SIG-M5 treated with dmso at 0.1 percent for 504 hours (cell line): ENCODE data around the gene ACY1.

Experiments
- DNase-seq: peaks from one replicate; lab custom pipeline; 2025; ENCODE audit not compliant: unreplicated experiment; lab: John Stamatoyannopoulos, UW

ACY1 gene

DNA sequence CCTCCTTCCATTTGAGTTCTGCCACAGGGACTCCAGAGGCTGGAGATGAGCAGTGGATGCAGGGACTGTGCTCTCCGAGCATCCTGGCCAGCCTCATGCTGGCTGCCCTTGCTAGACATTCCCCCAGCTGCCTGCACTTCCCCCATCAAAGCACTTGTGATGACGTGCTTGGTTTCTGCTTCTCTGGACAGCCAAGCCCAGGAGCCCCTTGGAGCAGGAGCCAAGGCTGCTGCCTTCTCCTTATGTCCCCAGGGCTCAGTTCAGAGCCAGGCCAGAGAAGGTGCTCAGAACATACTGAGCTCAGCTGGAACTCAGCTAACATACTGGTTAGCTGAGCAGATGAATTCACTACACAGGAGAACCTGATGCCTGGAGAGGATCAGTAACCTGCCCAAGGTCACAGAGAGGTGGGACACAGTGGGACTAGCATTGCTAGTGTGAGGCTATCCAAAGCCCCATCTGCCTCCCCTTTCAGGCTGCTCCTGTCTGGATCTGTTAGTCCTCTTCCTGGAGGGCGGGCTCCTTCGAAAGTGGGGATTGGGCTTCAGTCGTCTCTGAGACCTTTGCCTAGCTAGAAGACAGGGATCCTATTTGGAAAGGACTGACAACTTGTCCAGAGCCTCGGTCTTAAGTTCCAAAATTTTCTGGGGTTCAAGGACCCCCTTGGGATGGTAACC, 20.3 kb upstream of the ACY1 start:
- DNase-seq = no peak

GRCh38 chr3:51963951-51964451, 19.3 kb upstream of the ACY1 start:
- no peak for DNase-seq

GRCh38 chr3:51964521-51964920, 18.8 kb upstream of the ACY1 start:
- no peak for DNase-seq

DNA sequence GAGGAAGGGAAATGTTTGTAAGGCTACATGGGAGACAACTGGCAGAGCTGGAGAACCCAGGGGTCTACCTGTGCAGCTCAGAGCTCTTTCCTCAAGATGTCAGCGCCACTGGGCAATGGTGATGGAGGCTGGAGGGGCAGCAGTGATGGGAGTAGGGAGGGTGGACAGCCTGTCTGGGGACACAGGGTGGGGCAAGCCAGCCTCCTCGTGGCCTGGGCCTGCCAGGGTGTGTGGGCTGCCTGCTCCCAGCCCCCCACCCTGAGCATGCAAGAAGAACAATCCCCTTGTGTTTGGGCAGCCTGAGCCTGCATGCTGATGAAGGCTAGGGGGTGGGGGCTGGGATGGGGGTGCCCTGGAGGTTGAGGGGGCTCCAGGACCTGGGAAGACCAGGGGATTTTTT, 17.3 kb upstream of the ACY1 start:
- no peak for DNase-seq

DNA sequence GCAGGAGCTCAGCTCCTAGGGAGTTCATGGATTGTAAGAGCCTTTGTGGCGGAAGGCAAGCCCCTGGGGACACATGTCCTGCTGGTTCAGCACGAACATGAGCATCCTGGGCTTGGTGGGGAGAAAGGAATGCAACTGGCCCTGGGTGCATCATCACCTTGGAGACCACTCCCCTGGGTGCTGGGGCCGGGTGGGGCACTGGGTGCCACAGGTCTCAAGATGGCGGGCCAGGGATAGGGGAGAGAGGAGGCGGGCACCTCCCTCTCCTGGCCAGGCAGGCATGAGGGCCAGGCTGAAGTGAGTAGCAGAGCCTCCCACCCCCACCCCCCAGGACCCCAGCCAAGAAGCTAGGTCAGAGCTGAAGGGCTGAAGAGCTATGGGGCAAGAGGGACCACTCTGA, 16.8 kb upstream of the ACY1 start:
- DNase-seq = no peak

DNA sequence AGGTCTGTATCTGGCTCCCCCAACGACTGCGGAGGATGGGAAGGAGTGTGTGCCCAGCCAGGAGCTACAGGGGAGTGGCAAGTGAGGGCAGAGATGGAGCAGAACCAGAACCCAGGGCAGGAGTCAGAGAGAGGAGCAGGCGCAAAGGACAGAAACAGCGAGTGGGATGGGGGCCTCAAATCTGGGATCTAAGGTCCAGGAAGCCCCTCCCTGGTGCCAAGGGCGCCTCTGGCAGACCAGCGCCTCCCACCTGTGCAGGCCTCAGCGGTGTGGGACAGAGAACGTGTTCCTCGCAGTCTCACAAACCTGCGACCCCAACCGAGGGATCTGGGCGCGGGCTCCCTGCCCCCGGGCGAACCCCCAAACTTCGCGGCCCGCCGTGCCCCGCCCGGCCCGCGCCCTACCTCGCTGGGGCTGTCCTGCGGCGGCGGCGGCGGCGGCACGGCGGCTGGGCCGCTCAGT, 16.4 kb upstream of the ACY1 start:
- DNase-seq = no peak

DNA sequence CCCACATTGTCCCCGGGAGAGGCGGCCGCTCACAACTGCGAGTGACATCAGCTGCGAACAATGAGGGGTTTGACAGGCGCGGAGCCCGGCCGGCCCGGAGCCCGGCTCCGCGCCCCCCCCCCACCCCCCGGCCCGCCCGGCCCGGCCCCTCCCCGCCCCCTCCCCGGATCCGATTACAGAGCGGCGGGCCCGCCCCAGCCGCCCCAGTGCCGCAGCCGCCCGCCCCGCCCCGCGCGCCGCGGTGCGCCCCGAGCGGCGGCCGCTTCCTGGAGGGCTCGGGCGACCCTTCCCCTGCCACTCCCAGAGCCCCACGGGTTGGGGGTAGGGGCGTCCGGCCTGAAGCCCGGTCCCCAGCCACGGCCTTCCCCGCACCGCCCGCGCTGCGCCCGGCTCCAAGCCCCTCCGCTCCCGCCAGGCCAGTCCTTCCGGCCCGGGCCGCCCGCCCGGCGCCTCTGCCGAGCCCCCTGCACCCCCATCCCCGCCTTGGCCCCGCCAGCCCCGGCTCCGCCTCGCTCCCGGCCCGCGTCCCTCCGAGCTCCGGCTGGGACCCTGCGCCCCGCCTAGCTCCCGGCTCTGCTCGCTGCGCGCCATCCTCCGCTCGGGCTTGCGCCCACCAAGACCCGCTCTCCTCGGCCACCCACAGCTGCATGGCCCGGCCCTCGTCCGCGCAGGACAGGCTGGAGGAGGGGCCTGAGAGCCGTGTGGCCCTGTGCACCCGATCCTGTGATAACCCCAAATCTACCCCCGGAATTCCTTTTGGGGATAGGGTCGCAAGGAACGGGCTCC, 15.8 kb upstream of the ACY1 start, which contains the start of gene PCBP4:
PCBP4 (minus strand) TSS at position 71 of the 786 bp plus-strand sequence. CDS start 6,214 bp downstream, outside the sequence.
- no peak for DNase-seq

DNA sequence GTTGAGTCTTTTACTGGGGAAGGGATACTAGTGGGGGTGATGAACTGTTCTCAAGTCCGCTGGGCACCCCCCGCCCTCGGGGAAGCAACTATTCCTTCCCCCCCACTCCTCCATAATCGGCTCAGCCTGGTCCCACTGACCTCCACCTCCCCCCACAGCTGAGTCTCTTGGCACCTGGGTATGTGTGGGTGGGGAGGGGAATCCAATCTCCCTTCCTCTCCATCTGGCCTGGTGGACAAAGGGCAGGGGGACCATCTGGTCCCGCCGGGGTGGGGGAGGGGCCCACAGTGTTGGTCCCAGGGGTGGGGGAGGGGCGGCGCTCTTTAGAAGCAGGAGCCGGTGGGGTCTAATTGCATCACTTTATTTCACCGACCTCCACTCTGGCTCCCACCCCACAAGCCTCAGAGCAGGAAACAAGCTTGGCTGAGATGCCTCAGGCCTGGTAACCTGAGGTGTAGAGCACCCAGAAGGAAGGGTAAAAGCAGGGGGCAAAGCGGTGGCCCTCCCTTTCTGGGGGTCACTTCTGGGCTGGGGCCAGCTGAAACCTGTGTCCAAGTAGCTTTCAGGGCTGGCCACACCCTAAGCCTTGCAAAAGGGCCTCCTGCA, 15.1 kb upstream of the ACY1 start:
- no peak for DNase-seq

DNA sequence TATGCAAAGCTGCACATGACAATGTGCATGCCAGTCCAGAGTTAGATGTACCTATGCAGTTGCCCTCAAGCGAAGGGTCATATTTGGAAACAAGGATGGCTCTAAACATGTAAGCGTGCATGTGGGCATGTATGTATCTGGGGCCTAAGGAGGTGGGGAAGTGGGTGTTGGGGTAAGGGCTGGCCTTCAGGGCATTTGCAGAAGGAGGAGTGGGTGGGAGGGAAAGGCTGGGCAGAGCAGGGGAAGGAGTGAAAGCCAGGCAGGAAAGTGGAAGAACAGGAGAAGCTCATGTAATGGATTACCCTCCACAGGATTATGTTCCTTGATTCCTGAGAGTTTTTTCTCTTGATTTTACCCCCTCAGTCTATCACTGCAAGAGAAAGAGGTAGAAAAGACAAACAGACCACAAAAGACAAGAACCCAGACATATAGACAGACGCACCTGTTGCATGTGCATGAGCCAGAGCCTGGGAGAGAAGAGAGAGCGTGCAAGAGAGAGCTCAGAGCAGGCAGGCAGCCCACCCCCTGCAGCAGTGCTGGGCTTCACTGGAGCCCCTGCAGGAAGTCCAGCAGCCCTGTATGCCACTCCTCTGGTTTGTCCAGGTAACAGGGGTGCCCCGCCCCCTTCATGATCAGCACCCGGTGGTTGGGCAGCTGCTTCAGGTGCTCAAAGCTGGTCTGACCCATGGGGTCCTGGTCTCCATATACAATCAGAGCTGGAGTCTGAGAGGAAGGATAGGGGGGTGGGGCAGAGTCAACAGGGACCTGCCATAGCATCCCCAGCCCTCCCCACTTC, 14.3 kb upstream of the ACY1 start:
- no peak for DNase-seq

DNA sequence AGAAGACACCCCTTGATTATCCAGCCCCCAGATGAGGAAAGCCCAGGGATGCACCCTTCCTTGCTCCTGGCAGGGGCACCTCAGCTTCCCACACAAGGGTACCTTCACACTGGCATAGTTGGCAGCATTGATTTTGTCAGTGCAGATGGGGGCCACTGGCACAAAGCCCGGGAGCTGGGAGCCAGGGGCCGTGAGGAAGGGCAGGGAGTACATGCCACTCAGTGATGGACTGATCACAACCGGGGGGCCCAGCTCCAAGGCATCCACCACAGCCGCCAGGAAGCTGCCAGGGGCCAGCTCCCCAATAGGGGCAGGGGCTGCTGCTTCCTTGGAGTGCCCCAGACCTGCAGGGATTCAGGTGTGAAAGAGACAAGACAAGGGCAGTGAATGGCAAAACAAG, 13.5 kb upstream of the ACY1 start:
- DNase-seq = no peak

- no peak for DNase-seq
Observed at GRCh38 chr3:51970606-51971300, 12.6 kb upstream of the ACY1 start.

GRCh38 chr3:51971350-51971749, 12.0 kb upstream of the ACY1 start:
- no peak for DNase-seq

- no peak for DNase-seq
Observed at GRCh38 chr3:51974277-51974962, 8.9 kb upstream of the ACY1 start.

DNA sequence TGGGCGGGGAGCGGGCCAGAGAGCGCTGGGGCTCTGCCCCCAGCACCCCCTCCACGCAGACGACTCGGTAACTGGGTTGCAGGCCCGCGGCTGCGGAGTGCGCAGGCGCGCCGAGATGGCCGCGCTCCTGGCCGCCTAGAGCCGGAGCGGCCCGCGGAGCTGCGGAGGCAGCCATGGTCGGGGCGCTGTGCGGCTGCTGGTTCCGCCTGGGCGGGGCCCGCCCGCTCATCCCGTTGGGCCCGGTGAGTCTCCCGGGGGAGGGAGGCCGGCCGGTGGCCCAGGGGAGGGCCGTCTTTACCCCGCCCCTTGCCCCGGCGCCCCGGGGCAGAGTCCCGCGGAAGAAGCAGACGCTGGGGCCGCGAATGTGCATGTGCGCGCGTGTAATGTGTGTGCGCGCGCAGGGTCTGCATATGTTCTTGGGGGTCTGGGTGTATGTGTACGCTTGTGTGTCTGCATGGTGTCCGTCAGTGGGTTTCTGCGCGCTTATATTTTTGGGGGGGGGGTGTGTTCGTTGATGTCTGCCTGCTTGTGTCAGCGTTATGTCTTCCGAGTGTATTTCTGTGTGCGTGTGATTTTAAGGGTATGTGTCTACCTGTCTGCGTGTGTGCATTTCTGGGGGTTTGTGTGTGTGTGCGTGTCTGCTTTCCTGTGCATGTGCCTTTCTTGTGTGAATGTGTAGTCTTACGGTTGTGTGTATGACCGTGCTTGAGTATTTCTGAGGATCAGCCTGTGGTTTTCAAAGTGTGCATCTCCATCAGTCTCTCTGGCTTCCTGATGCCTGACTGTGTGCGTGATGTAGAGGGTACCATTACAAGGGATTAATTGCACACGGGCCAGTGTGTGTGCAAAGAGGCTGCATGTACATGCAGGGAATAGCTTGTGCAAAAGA, 8.1 kb upstream of the ACY1 start, which contains the start of gene ABHD14A:
ABHD14A (plus strand) TSS at position 102 of the 889 bp plus-strand sequence; CDS start at position 174, 72 bp downstream.
- DNase-seq = peak; percentile 59

DNA sequence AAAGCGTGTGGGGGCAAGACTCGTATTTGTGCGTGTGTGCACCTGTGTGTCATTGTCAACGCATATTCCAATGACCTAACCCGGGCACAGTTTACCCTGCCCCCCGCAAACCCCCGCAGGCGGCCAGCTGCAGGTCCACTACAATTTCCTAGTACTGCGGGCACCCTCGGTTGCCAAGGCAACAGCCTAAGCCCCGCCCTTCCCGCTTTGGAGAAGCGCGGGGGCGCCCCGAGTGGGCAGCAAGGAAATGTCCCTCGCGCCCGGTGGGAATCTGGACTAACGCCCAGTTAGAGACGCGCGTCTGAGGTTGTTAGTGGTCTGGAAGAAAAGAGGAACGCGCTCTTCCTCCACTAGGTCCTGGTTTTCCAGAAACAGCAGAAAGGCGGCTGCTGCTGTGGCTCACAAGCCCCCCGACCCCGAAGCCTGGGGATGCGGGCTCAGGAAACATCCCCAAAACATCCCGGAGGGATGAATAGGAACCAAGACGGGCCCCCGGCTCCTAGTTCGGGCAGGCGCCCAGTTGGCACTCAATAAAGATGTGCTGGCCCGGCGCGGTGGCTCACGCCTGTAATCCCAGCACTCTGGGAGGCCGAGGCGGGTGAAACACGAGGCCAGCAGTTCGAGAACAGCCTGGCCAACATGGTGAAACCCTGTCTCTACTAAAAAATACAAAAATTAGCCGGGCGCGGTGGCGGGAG, 7.3 kb upstream of the ACY1 start:
- no peak for DNase-seq

- DNase-seq = no peak
Observed at GRCh38 chr3:51977446-51978142, 5.7 kb upstream of the ACY1 start.

DNA sequence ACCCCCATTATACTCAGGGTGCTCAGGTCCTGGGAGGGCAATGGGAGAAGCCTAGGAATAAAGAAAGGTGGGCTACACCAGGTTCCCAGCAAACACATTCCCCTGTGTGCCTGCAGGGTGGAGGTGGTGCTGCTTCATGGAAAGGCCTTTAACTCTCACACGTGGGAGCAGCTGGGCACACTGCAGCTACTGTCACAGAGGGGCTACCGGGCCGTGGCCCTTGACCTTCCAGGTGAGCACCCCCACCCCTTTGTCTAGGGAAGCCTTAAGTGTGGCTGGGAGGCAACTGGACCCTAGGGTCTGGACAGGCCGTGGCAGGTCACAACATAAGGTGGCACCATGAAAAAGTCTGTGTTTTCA, 5.2 kb upstream of the ACY1 start:
- DNase-seq = no peak

DNA sequence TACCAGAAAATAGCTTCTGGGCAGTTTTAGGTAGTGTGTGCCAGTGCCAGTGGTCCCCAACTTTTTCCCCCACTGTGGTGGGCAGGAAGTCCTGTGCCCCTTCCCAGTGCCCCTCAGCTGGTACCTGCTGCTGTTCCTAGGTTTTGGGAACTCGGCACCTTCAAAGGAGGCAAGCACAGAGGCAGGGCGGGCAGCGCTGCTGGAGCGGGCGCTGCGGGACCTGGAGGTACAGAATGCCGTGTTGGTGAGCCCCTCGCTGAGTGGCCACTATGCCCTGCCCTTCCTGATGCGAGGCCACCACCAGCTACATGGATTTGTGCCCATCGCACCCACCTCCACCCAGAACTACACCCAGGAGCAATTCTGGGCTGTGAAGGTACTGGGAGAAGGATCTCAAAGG, 3.1 kb upstream of the ACY1 start:
- DNase-seq = no peak
